H9 (cell line): ENCODE data around the gene SLC38A9. TPM values are rescaled to one million over a fixed set of nuclear protein-coding genes. Genes with fewer than 3 reads are reported as not detected.

Experiments
- DNase-seq: peaks from one replicate; pipeline ENCODE4 v3.0.0-alpha.2; 2017
- H2AFZ ChIP-seq: one replicate; pipeline ENCODE4 v1.6.1; 2013; ENCODE audit warnings: mild to moderate bottlenecking, low read length, control low read depth, moderate library complexity
- H2AK5ac ChIP-seq: 2 replicates; pipeline ENCODE4 v1.6.1; 2013; ENCODE audit warnings: low read length, control low read depth, mixed read lengths; ENCODE audit not compliant: insufficient read length
- H2BK120ac ChIP-seq: one replicate; pipeline ENCODE4 v1.6.1; 2013; ENCODE audit warnings: low read depth, mild to moderate bottlenecking, low read length, control low read depth, inconsistent platforms; ENCODE audit not compliant: poor library complexity, severe bottlenecking
- H2BK12ac ChIP-seq: 2 replicates; pipeline ENCODE4 v1.6.1; 2013; ENCODE audit warnings: low read length, control low read depth, mixed read lengths, low read depth; ENCODE audit not compliant: insufficient read length
- H2BK15ac ChIP-seq: 2 replicates; pipeline ENCODE4 v1.6.1; 2013; ENCODE audit warnings: low read depth, low read length, control low read depth
- H2BK20ac ChIP-seq: one replicate; pipeline ENCODE4 v1.6.1; 2013; ENCODE audit warnings: low read depth, mild to moderate bottlenecking, low read length, control low read depth, inconsistent platforms; ENCODE audit not compliant: poor library complexity, severe bottlenecking
- H2BK5ac ChIP-seq: 2 replicates; pipeline ENCODE4 v1.6.1; 2013; ENCODE audit warnings: low read length, control low read depth, mixed read lengths; ENCODE audit not compliant: insufficient read length
- H3K14ac ChIP-seq: 2 replicates; pipeline ENCODE4 v1.6.1; 2013; ENCODE audit warnings: low read length, control low read depth; ENCODE audit not compliant: insufficient read depth
- H3K18ac ChIP-seq: 2 replicates; pipeline ENCODE4 v1.6.1; 2013; ENCODE audit warnings: low read depth, mild to moderate bottlenecking, mixed read lengths, low read length, control low read depth; ENCODE audit not compliant: insufficient read length
- H3K23ac ChIP-seq: 2 replicates; pipeline ENCODE4 v1.6.1; 2013; ENCODE audit warnings: low read length, control low read depth, mixed read lengths, low read depth; ENCODE audit not compliant: insufficient read length
- H3K23me2 ChIP-seq: 2 replicates; pipeline ENCODE4 v1.6.1; 2013; ENCODE audit warnings: low read depth, mild to moderate bottlenecking, mixed read lengths, low read length, control low read depth; ENCODE audit not compliant: insufficient read length, poor library complexity, severe bottlenecking
- H3K27ac ChIP-seq: 2 replicates; pipeline ENCODE4 v1.5.1; 2013; ENCODE audit warnings: low read length, control low read depth, mixed read lengths, low read depth; ENCODE audit not compliant: insufficient read length
- H3K27me3 ChIP-seq: 2 replicates; pipeline ENCODE4 v1.6.1; 2013; ENCODE audit warnings: low read length, control low read depth, inconsistent platforms; ENCODE audit not compliant: insufficient read depth
- H3K4ac ChIP-seq: 2 replicates; pipeline ENCODE4 v1.6.1; 2013; ENCODE audit warnings: low read depth, mild to moderate bottlenecking, control low read depth, inconsistent platforms, low read length, moderate library complexity
- H3K4me1 ChIP-seq: 2 replicates; pipeline ENCODE4 v1.6.1; 2013; ENCODE audit warnings: low read length, control low read depth, inconsistent platforms; ENCODE audit not compliant: insufficient read depth
- H3K4me2 ChIP-seq: 2 replicates; pipeline ENCODE4 v1.6.1; 2013; ENCODE audit warnings: low read length, control low read depth, mixed read lengths; ENCODE audit not compliant: insufficient read length, insufficient read depth
- H3K56ac ChIP-seq: 2 replicates; pipeline ENCODE4 v1.6.1; 2013; ENCODE audit warnings: low read depth, mild to moderate bottlenecking, mixed read lengths, low read length, control low read depth; ENCODE audit not compliant: insufficient read length
- H3K79me1 ChIP-seq: 2 replicates; pipeline ENCODE4 v1.6.1; 2013; ENCODE audit warnings: low read depth, mild to moderate bottlenecking, moderate library complexity, low read length, control low read depth, inconsistent platforms; ENCODE audit not compliant: insufficient read depth, poor library complexity, severe bottlenecking
- H3K79me2 ChIP-seq: 2 replicates; pipeline ENCODE4 v1.6.1; 2013; ENCODE audit warnings: low read length, control low read depth, inconsistent platforms; ENCODE audit not compliant: insufficient read depth
- H3K9ac ChIP-seq: 2 replicates; pipeline ENCODE4 v1.6.1; 2013; ENCODE audit warnings: low read length, control low read depth, mixed read lengths; ENCODE audit not compliant: insufficient read length; ENCODE audit errors: extremely low read depth
- H3K9me3 ChIP-seq: one replicate; pipeline ENCODE4 v1.6.1; 2013; ENCODE audit warnings: low read depth, low read length, inconsistent platforms; ENCODE audit not compliant: control insufficient read depth
- H3T11ph ChIP-seq: one replicate; pipeline ENCODE4 v1.6.1; 2013; ENCODE audit warnings: mild to moderate bottlenecking, low read length, control low read depth, inconsistent platforms
- H4K20me1 ChIP-seq: one replicate; pipeline ENCODE4 v1.6.1; 2013; ENCODE audit not compliant: control insufficient read depth, insufficient read length, insufficient read depth
- H4K5ac ChIP-seq: 2 replicates; pipeline ENCODE4 v1.6.1; 2013; ENCODE audit warnings: low read depth, mild to moderate bottlenecking, mixed read lengths, low read length, control low read depth; ENCODE audit not compliant: insufficient read length
- H4K8ac ChIP-seq: replicated peaks from 2 replicates; pipeline ENCODE4 v1.6.1; 2013; ENCODE audit warnings: low read length, control low read depth, mixed read lengths, low read depth; ENCODE audit not compliant: insufficient read length
- H4K91ac ChIP-seq: 2 replicates; pipeline ENCODE4 v1.6.1; 2013; ENCODE audit warnings: low read depth, mild to moderate bottlenecking, moderate library complexity, mixed read lengths, low read length, control low read depth; ENCODE audit not compliant: insufficient read length
- H3K27ac Mint-ChIP-seq, 3 experiments: 2 replicates in 2 of 3; 3 replicates in 1 of 3; pipeline ENCODE4 v1.8.0; 2020 to 2021; ENCODE audit warnings: mixed read lengths in 3 of 3, mild to moderate bottlenecking in 1 of 3, moderate library complexity in 1 of 3
- H3K27me3 Mint-ChIP-seq: 2 replicates; pipeline ENCODE4 v1.8.0; 2021; ENCODE audit warnings: low read depth, mild to moderate bottlenecking, moderate library complexity, mixed read lengths
- H3K36me3 Mint-ChIP-seq, 3 experiments: 2 replicates in 2 of 3; 3 replicates in 1 of 3; pipeline ENCODE4 v1.8.0; 2020 to 2021; ENCODE audit warnings: low read depth in 3 of 3, mixed read lengths in 3 of 3; ENCODE audit not compliant: insufficient read depth in 1 of 3
- H3K4me1 Mint-ChIP-seq, 2 experiments: 2 replicates each; pipeline ENCODE4 v1.8.0; 2020; ENCODE audit warnings: mixed read lengths in 2 of 2
- H3K4me3 Mint-ChIP-seq, 2 experiments: 2 replicates in 1 of 2; 3 replicates in 1 of 2; pipeline ENCODE4 v1.8.0; 2020 to 2021; ENCODE audit warnings: mild to moderate bottlenecking in 2 of 2, mixed read lengths in 2 of 2, moderate library complexity in 1 of 2
- H3K9me3 Mint-ChIP-seq, 2 experiments: 2 replicates in 1 of 2; 3 replicates in 1 of 2; pipeline ENCODE4 v1.8.0; 2020; ENCODE audit warnings: mild to moderate bottlenecking in 2 of 2, mixed read lengths in 2 of 2, moderate library complexity in 1 of 2
- CTCF ChIP-seq: fragments of 200-600 bp; sonication (generic); conservative IDR thresholded peaks from 3 replicates; pipeline ENCODE4 v1.8.0; 2021; ENCODE audit warnings: antibody characterized with exemption, mild to moderate bottlenecking
- WGBS: extraction: QIAGEN DNeasy Blood & Tissue Kit; methylation state at CpG from one replicate; pipeline ENCODE4 v1.1.7; 2013; ENCODE audit warnings: missing lambda C conversion rate, low lambda C conversion rate, mixed read lengths; ENCODE audit not compliant: insufficient read length; ENCODE audit errors: extremely low coverage; 5-methylcytosine and 5-hydroxymethylcytosine counted together
- total RNA-seq: library from RNA; stranded (reverse); gene quantifications from 2 replicates; pipeline ENCODE4 v1.2.1, GENCODE V29; 2021

Gene SLC38A9
- total RNA-seq, 1 experiment from 2014 or later, result 48.5 TPM

- WGBS, result no CpG with 5 or more reads among the region's 2 CpGs
- no peak overlapping the region for H2BK15ac ChIP-seq
- H3K4me1 Mint-ChIP-seq, result peaks cover 22 to 25% of the 10 kb centered on the region in 2 experiments
Measured at GRCh38 chr5:55692106-55692417, 20.1 kb downstream of the SLC38A9 start.

More at GRCh38 chr5:55692106-55692417, 20.1 kb downstream of the SLC38A9 start:
- no peak for DNase-seq
- H3K18ac ChIP-seq, result no peak overlapping the region
- H3T11ph ChIP-seq, result no peak overlapping the region
- no peak overlapping the region for H3K56ac ChIP-seq
- H4K8ac ChIP-seq, result no peak overlapping the region
- no peak overlapping the region for H2BK120ac ChIP-seq
- H3K23me2 ChIP-seq, result no peaks in the 10 kb centered on the region
- no peaks in the 10 kb centered on the region for H3K27me3 ChIP-seq
- H3K27ac Mint-ChIP-seq, result no peak overlapping the region
- no peak overlapping the region for H2BK20ac ChIP-seq
- H4K20me1 ChIP-seq, result no peaks in the 10 kb centered on the region
- no peak overlapping the region for H3K14ac ChIP-seq
- no peak overlapping the region for H2BK12ac ChIP-seq
- H3K4me2 ChIP-seq, result no peak overlapping the region
- H3K27ac ChIP-seq, result no peak overlapping the region
- no peaks in the 10 kb centered on the region for H3K9me3 ChIP-seq
- H3K9ac ChIP-seq, result no peak overlapping the region
- no peak overlapping the region for H3K4me3 Mint-ChIP-seq
- peaks cover 5% of the 10 kb centered on the region; the same call in 1 of the 2 replicates for H3K4me1 ChIP-seq
- H3K23ac ChIP-seq, result no peak overlapping the region
- H2AFZ ChIP-seq, result no peak overlapping the region
- peaks cover 14 to 22% (median 15%) of the 10 kb centered on the region in 3 experiments for H3K36me3 Mint-ChIP-seq
- H3K9me3 Mint-ChIP-seq, result peaks cover 7 to 11% of the 10 kb centered on the region in 2 experiments
- H3K27me3 Mint-ChIP-seq, result no peaks in the 10 kb centered on the region
- H2BK5ac ChIP-seq, result no peak overlapping the region
- H3K4ac ChIP-seq, result no peak overlapping the region
- H3K79me2 ChIP-seq, result no peaks in the 10 kb centered on the region
- no peaks in the 10 kb centered on the region for H3K79me1 ChIP-seq
- no peak overlapping the region for H4K91ac ChIP-seq
- H4K5ac ChIP-seq, result no peak overlapping the region
- no peak overlapping the region for H2AK5ac ChIP-seq
- TF ChIP-seq CTCF, result no peak
